NT2/D1 (cell line): ENCODE data around the gene PCYOX1L.

Source experiments
- SUZ12 ChIP-seq: IDR thresholded peaks from 2 replicates; pipeline ENCODE4 v1.6.1; 2011; ENCODE audit not compliant: insufficient read length, insufficient read depth; ENCODE audit errors: extremely low read depth
- YY1 ChIP-seq: IDR thresholded peaks from 2 replicates; pipeline ENCODE4 v1.6.1; 2011; ENCODE audit not compliant: insufficient read length, insufficient read depth
- ZNF274 ChIP-seq: IDR thresholded peaks from 2 replicates; pipeline ENCODE4 v1.6.1; 2011; ENCODE audit warnings: mild to moderate bottlenecking, low read depth, low read length

GRCh38 chr5:149406203-149406978, 48.5 kb downstream of the PCYOX1L start:
- TF ChIP-seq ZNF274 (no peak), SUZ12 (no peak), YY1 (no peak)
